GM18867 (cell line): ENCODE data around the gene ATXN1L.
A peak's percentile ranks its signal among the peaks of the same experiment; 100 is the strongest.
"Not testable (repeated sequence)": the region's sequence is repeated elsewhere in the genome, so short reads cannot be mapped to it uniquely, and the experiment has no call there.

Experiments
- ATAC-seq: cut with Tn5 transposase; IDR thresholded peaks from one replicate; pipeline ENCODE4 v1.9.1; 2021; ENCODE audit warnings: mild to moderate bottlenecking, moderate library complexity; ENCODE audit not compliant: unreplicated experiment

The ATXN1L gene

GRCh38 chr16:71851746-71852145, 6.0 kb downstream of the ATXN1L start:
- ATAC-seq, result no peak

- ATAC-seq, result no peak
These were observed 6.4 kb downstream of the ATXN1L start for GRCh38 chr16:71852158-71852557.

- ATAC-seq, result no peak
These were observed 6.8 kb downstream of the ATXN1L start for GRCh38 chr16:71852561-71852960.

GRCh38 chr16:71853413-71853812, 7.6 kb downstream of the ATXN1L start:
- ATAC-seq, result peak; percentile 77

GRCh38 chr16:71854369-71854948, 8.7 kb downstream of the ATXN1L start:
- no peak for ATAC-seq

- ATAC-seq, result no peak
These were observed 10.3 kb downstream of the ATXN1L start for GRCh38 chr16:71855937-71856662.

- no peak for ATAC-seq
These were observed 14.2 kb downstream of the ATXN1L start for GRCh38 chr16:71859762-71860521.

GRCh38 chr16:71863995-71864394, 18.2 kb downstream of the ATXN1L start:
- ATAC-seq, result no peak

- ATAC-seq, result no peak
These were observed 19.5 kb downstream of the ATXN1L start for GRCh38 chr16:71865173-71865863.

GRCh38 chr16:71867175-71867574, 21.4 kb downstream of the ATXN1L start:
- not testable (repeated sequence) for ATAC-seq

- ATAC-seq, result no peak
These were observed 22.2 kb downstream of the ATXN1L start for GRCh38 chr16:71867939-71868338.

- no peak for ATAC-seq
These were observed 23.3 kb downstream of the ATXN1L start for GRCh38 chr16:71869089-71869488.

GRCh38 chr16:71870818-71871217, 25.0 kb downstream of the ATXN1L start:
- no peak for ATAC-seq

- no peak for ATAC-seq
These were observed 27.4 kb downstream of the ATXN1L start for GRCh38 chr16:71873199-71873598.

- ATAC-seq, result no peak
These were observed 33.1 kb downstream of the ATXN1L start for GRCh38 chr16:71878911-71879310.

- no peak for ATAC-seq
These were observed 34.4 kb downstream of the ATXN1L start for GRCh38 chr16:71880176-71880575.

- peak; percentile 42 for ATAC-seq
These were observed 36.9 kb downstream of the ATXN1L start for GRCh38 chr16:71882505-71883167.

- ATAC-seq, result peak; percentile 47
These were observed 37.5 kb downstream of the ATXN1L start for GRCh38 chr16:71883168-71883848.

GRCh38 chr16:71883849-71884638, 38.3 kb downstream of the ATXN1L start, which contains the start of gene ZNF821:
Gene ZNF821, minus strand, starts transcription at chr16:71884182. Its CDS starts 4,236 bp downstream, at chr16:71879946.
- peak; percentile 54 for ATAC-seq
